DMS79 treated with DMSO at 0.1 percent for 48 hours (cell line): Measurements from ENCODE around the gene ZFAND5.

ENCODE experiments used
- DNase-seq: peaks from one replicate; lab custom pipeline; 2025; lab: John Stamatoyannopoulos, UW

The ZFAND5 gene

DNA sequence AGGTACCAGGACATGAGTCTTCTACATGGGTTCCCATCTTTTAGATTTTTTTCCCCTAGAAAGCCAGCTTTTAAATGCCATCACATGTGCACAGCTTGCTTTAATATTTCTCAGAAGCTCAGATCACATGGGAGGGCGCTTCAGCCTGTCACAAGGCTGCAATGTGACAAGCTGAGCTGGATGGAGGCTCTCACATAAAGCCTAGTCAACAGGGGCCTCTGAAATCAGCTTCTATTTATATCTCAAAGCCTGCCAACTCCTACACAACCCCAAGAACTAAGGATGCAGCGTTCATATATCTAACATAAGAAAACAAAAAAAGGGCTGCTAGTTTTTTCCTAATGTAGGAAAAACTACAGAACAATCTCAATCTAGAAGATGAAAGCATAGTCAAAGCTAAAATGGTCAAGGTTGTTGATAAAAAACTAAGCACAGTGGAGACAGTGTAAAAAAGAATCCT is 2.3 kb downstream of the ZFAND5 start:
- no peak for DNase-seq

GRCh38 chr9:72362118-72362531 is 2.9 kb downstream of the ZFAND5 start:
- no peak for DNase-seq

GRCh38 chr9:72361217-72361616 is 3.8 kb downstream of the ZFAND5 start:
- no peak for DNase-seq

DNA sequence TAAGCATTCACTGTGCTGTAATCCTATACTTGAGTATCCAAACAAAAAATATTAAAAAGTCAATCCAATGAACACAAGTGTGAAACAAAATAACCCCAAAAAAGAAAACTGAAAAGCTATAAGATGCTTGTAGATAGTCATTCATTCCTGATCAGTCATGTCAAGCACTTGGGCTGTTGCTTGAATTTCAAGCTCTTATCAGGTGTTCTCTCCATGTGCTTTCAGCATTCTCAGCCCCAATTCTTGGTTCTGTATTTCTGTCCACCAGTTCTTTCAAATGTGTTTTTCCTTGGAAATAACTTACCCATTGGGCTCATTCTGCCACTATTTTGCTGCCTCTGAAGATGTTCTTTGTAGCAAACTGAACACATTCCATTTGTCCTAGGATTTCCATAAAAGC is 4.7 kb downstream of the ZFAND5 start:
- DNase-seq = no peak

DNA sequence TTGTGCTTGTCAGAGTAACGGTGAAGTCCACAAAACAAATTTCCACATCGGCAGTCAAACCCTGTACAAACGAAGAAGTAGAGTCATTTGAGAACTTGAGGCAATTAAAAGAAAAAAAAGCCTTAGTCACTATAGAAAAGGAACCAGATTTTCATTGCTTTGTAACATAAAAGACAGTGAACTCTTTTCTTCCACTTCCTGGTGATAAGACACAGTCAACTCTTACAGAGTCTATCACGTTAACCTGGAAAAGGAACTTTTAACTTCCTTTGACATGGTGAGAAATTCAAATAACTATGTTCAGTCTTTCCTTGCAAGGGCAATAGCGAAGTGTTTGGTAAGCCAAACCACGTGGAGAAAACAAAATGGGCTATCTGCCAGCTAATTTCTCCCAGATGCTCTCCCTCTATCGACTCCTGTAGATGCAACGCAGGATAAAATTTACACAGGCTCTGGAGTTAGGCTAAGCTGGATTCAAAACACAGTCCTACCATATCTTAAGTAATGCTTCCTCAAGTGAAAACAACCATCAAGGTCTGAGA is 8.9 kb downstream of the ZFAND5 start:
- DNase-seq = no peak

GRCh38 chr9:72355153-72355552 is 9.9 kb downstream of the ZFAND5 start:
- DNase-seq = no peak

- no peak for DNase-seq
Observed at GRCh38 chr9:72354704-72355103, 10.3 kb downstream of the ZFAND5 start.

DNA sequence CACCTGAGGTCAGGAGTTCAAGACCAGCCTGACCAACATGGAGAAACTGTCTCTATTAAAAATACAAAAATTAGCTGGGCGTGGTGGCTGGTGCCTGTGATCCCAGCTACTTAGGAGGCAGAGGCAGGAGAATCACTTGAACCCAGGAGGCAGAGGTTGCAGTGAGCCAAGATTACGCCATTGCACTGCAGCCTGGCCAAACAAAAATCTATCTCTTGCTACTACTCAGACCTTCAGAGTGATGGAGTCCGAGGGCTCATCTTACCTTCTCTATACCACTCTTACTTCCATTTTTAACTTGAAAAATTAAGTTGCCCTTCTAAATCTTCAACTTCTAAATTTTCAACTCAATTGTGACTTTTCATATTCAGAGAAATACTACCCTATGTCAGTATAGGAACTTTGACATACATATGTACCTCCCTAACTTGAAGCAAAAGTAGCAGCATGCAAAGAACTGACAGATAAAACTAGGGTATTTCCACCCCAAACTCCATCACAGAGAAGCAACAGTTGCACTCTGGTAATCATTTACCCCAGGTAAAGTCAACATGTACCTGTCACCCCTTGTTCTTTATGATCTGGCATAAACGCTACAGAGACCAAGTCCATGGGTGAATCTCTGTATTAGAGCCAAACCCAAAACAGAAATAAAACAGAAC is 11.4 kb downstream of the ZFAND5 start:
- DNase-seq = no peak

DNA sequence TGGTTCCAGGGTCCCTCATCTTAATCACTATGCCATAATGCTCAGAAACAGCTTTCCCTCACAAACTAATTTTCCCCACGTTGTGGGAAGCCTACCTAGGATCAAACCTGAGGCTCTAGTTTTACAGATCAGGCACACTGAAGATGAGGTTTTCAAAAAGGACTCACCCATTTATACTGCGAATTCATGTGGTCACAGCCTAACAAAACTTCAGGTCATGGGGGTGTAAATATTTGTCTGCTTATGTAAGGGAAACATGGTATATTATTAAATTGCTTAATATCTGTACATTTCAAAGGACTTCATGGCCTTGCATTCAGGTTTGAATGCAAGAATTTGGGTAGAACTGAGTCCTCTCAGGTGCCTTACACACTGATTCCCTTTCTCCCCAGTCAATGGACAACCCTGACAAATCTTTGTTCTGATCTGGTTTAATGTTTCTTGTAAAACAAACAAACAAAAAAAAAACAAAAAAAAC is 12.1 kb downstream of the ZFAND5 start:
- DNase-seq = no peak

DNA sequence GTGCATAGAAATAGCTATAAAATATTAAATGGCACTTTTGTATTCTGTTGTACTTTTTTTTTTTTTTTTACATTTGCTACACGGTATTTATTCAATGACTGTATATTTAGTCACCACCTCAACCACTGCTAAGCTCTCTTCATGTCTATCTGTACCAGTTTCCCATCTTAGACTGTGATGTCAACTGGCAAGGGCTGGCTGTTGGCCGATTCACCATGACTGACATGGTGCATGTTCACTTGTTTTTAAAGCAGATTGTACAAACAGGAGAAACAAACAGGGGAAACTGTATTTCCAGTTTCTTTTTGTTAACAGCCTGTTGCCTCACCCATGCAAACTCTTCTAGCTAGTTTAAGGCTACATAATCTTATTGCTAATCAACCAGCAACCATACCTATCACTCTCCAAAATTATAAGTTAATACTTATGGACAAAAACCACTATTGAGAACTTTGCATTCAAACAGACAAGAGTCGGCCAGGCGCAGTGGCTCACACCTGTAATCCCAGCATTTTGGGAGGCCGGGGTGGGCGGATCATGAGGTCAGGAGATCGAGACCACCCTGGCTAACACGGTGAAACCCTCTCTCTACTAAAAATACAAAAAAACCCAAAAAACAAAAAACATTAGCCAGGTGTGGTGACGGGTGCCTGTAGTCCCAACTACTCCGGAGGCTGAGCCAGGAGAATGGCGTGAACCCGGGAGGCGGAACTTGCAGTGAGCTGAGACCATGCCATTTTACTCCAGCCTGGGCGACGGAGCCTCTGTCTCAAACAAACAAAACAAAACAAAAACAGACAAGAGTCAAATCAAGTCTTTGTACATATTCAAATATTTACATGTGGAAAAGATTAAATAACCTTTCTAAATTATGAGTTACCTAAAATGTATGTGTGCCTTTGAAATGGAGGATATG is 13.2 kb downstream of the ZFAND5 start:
- DNase-seq = no peak

DNA sequence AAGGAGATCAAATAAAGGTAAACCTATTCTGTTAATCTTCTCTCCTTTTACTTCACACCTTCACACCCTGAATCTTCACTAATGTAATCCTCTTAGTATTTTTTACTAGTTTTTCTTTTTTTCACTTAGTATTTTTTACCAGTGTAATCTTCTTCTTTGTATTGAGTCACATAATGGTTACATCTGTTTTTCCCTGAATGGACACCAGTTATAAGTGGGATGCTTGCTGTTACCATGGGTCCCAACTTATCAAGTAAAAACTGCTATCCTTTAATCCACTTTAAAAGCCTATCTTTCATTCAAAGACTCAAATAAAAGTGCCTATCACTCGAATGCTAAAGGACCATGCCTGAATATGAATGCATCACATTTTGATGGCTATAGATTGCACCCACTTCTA is 15.1 kb downstream of the ZFAND5 start:
- no peak for DNase-seq

DNA sequence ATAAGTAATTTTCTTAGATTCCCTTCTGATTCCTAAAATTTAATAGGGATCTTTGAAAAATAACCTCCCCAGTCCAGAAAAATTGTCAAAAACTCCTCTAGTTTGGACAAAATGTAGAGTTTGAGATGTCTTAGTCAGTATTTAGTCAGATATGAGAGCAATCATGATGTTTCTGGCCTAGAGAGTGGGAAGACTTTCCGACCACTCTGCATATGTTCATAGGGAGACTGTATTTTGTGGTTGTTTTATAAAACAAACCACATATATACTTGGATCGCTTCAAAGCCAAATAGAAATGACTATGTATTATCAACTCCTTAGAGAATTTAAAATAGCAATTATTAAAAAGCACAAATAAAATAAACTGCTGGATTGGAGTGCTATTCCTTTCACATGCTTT is 15.8 kb downstream of the ZFAND5 start:
- DNase-seq = no peak

GRCh38 chr9:72346333-72346732 is 18.7 kb downstream of the ZFAND5 start:
- DNase-seq = no peak

DNA sequence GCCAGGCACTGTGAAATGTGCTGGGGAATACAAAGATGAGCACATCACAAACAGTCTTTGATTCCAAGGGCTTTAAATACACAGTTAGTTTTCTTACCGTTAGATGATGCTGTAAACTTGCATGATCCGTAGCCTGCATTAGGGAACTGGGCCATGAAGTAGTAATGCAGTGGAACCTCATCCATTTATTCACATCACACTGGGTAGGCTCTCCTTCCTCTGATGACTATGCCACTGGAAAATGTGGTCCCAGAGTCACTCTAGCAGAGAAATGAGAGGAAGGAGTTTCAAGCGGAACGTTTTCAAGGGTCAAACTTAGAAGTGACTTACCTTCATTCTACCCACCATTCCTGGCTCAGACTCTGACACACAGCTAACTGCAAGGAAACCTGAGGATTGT is 26.4 kb downstream of the ZFAND5 start:
- DNase-seq = no peak

GRCh38 chr9:72337286-72337685 is 27.7 kb downstream of the ZFAND5 start:
- DNase-seq = no peak

- DNase-seq = no peak
Observed at GRCh38 chr9:72334658-72335337, 30.2 kb downstream of the ZFAND5 start.

GRCh38 chr9:72333709-72334108 is 31.3 kb downstream of the ZFAND5 start:
- no peak for DNase-seq

DNA sequence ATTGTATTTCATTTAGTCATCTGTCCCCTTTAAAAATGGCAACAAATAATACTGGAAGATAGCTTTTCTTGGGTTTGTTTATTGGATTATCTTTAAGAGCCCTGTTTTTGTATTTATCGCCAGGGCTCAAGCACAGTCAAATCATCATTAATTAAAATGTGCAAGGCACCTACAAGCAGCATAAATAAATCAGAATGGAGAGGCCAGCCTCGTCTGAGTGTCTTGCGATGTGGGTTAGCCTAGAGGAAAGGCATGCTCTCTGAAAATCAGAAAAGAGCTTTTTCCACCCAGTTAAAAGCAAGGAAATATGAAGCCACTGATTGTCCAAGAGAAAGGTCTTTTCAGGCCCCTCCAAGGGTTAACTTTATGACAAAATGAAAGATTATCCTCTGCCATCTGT is 31.8 kb downstream of the ZFAND5 start:
- no peak for DNase-seq

GRCh38 chr9:72332351-72332750 is 32.7 kb downstream of the ZFAND5 start:
- DNase-seq = no peak

GRCh38 chr9:72327631-72328030 is 37.4 kb downstream of the ZFAND5 start:
- no peak for DNase-seq

- no peak for DNase-seq
Observed at GRCh38 chr9:72326641-72327040, 38.4 kb downstream of the ZFAND5 start.

- DNase-seq = no peak
Observed at GRCh38 chr9:72324974-72325373, 40.0 kb downstream of the ZFAND5 start.
